ENCODE measurements around the gene SPTAN1.
"Not testable (repeated sequence)": the region's sequence is repeated elsewhere in the genome, so short reads cannot be mapped to it uniquely, and the experiment has no call there.

SPTAN1 gene

DNA sequence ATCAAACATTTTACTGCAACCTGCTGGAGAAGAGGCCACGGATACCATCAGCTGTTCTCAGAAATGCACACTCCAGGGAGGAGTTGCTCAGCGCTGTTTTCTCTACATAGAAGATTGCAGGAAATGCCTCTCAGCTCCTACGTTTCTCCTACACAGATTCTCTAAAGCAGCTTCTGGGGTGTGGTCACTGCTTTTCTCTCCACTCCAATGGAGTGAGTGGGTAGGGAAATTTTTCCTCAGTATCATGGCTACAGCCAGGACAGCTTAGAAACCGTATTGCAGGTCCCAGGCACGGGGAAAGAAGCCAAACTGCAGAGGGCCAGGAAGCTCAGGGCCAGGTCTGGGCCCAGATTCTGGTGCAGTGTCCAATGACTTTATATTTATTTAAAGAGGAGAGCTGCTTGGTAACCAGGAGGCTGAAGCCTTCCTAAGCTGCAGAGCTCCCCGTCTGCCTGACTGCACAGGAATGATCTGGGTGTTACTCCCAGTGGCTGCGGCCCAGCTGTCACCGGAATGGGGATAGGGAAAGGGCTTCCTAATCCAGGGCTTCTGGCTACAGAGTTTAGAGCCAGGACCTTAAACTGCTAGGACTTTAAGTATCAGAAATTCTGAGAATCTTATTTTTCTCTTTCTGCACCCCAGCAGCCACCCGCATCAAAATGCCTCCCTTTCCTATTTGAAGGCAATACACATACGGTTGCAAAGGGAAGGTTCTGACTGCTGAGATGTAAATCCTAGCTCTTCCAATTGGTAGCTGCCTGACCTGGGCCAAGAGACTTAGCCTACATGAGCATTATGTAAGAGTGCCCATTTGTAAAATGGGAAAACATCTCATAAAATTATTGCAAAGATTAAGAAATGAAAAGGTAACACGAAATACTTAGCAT, 1.4 kb upstream of the SPTAN1 start:
- DNase-seq (ENCODE audit: low read depth, low spot score): no peak
- peak overlapping the region; percentile 62 for H3K4me3 ChIP-seq (ENCODE audit: low read length)

DNA sequence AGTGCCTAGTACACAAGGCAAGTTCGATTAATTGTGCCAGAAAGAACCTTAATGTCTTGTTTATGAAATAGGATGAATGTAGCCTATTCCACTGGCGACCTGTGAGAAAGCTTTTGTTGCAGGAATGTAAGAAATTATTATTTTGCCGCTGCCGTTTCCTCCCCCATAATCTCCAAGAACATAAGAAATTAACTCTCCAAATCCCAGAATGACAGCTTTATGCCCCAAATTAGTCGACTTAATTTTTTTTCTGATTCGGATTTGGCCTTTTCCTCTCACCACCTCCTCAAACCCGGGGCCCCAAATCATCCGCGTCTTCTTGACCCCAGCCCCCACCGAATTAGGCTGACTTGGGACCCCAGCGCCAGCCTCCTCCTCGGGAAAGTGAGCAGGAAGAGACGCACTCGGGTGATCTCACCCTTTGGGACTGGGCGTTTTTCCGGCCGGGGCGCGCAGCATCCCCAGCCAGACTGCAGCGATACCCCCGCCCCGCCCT, 682 bp upstream of the SPTAN1 start:
- no peak for DNase-seq (ENCODE audit: low read depth, low spot score)
- peak overlapping the region; percentile 62 for H3K4me3 ChIP-seq (ENCODE audit: low read length)

DNA sequence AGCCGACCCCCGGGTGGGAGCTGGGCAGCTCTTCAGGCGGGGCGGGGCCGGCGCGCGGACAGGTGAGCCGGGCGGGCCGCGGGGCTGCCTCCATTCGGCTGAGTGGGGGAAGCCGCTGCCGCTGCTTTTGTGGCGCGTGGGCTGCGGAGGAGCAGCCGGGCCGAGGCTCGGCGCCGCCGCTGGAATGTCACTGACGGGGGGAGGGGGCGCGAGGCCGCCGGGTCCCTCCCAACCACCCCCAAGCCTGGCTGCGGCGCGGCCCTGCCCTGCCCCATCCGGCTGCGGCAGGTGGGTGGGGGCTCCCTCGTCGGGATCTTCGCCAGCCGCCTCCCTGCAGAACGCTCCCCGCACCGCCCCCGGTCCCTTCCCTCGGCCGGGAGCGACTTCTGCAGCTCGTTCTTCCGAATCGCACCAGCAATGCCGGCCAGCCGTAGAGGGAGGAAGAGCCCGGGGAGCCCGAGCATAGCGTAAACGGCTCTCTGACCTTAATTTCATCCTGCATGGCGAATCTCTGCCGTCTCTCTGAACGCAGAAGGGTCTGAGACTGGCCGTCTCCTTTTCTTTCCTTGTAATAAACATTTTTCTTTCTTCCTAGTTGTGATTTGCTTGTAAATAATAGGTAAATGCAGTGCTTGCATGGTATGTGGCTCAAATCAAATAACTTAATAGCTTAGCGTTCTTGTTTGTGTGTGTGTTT, 505 bp downstream of the SPTAN1 start:
- peak overlapping the region; percentile 81 for H3K4me3 ChIP-seq (ENCODE audit: low read length)
- DNase-seq (ENCODE audit: low read depth, low spot score): no peak

DNA sequence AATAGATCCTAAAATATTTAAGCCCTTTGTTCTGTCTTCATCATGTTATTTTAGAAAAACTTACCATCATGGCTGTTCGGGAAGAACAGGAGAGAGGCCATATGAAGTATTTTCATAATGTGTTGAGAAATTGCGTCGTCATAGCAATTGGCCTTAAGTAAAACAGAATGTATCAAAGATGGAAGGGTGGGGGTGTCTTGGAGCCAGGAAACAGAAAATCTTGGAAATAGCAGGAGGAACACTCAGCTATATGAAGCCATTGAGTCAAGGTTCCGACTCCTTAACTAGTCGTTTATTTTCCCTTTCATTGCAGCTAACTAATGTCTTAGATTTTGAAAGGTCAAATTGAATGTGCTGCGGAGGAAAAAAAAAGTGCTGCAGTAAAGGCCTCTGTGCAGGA, 1.3 kb downstream of the SPTAN1 start:
- no peak for DNase-seq (ENCODE audit: low read depth, low spot score)
- H3K4me3 ChIP-seq (ENCODE audit: low read length): peak overlapping the region; percentile 81

DNA sequence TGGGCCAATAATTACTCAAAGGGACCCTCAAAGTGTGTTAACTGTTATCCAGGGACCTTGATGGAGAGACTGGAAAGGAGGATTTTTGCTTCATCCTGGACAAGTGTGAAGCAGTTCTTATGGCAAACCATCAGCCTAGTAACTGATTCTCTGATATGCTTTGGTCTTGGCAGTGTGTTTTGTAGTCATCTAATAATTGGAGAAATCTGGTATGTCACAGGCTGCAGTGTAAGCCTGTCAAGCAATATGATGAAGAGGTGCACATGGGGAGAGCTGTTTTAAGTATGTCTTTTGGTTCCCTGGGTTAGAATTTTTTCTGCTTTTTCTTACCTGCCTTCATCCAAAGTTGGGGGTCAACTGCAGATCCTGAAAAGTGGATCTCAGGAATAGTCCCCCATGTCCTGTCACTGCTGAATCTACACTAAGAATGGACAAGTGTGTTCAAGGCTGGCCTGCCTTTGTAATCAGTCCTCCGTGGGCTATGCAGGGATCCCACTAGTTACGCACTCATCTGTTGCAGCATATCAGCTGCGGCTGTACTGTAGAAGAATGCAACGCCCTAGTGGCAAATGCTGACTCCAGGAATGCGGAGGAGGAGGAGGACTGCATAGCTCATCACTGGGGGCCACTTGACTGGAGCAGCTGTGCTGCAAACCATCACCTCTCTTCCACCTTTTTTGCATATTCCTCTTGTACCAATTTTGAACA, 1.9 kb downstream of the SPTAN1 start:
- H3K4me3 ChIP-seq (ENCODE audit: low read length): peak overlapping the region; percentile 81
- DNase-seq (ENCODE audit: low read depth, low spot score): peak; percentile 48

DNA sequence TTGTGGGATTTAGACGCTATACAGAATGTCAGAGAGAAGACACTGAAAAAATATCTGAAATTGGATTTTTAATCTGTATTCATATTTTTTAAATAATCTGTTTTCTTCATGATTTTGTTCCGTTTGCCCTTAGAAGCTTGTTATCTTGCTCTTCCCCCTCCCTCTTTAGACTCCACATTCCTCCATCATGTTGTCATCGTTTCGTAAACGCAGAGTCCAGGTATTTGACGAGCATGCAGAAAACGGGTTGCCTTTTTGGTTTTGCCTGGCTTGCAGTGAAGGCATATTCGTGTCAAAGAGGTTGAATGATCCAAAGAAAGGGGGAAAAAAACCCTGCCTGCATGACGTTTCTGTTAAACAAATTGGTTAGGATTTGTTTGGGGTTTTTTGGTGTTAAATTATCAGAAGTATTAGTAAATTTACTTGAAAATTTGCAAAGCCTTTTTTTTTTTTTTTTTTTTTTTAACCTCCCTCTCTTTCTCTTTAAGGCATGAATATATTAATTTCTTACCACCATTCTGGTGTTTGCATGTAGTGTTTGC, 2.9 kb downstream of the SPTAN1 start:
- H3K4me3 ChIP-seq (ENCODE audit: low read length): no peak overlapping the region; the same call in 1 of the 2 replicates
- no peak for DNase-seq (ENCODE audit: low read depth, low spot score)

DNA sequence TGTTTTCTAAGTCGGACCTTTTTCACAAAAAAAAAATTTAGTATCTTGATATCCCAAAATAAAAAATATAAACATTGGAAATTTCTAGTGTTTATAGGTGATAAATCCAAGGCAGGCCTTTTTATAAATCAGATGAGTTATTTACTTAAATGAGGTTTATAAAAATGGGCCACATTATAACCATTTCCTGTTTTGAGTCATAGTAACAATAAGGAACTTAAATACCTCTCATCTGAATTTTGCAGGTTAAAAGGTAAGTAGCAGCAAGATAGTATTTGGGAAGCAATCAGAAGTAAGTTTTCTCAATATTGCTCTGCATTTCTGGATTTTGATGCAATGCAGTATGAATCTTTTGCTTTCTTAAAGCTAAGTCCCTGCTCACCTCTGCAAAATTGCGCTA, 3.9 kb downstream of the SPTAN1 start:
- no peak for DNase-seq (ENCODE audit: low read depth, low spot score)
- no peak overlapping the region for H3K4me3 ChIP-seq (ENCODE audit: low read length)

DNA sequence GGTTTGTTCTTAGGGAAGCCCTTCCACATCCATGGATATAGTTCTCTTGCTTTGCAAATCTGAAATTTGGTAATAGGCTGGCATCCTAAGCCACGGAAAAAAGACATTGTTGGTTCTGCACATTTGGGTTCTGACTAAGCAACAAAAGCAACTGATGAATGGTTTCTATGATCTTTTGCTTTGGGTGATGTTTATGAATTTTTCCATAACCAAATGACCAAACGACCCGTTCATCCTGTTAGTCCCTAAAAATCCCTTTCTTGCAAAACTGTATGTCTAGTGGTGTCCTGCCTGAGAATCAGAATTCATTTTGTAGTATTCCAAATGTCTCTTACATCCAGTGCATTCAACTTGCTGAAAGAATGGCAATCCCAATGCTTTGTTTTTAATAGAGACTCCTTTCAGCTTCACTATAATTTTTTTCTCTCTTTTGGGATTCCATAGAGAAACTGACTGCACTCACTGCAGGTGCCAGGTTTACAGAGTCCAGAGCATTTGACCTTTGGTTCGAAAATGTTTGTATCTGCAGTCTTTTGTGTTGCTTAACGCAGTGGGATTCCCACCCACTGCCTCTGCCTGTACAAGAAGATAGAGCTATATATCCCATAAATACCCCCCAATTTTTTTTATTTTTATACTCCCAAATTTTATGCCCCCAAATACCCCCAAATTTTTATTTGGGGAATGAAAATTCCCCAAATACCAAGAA, 4.7 kb downstream of the SPTAN1 start:
- no peak overlapping the region for H3K4me3 ChIP-seq (ENCODE audit: low read length)
- DNase-seq (ENCODE audit: low read depth, low spot score): no peak

DNA sequence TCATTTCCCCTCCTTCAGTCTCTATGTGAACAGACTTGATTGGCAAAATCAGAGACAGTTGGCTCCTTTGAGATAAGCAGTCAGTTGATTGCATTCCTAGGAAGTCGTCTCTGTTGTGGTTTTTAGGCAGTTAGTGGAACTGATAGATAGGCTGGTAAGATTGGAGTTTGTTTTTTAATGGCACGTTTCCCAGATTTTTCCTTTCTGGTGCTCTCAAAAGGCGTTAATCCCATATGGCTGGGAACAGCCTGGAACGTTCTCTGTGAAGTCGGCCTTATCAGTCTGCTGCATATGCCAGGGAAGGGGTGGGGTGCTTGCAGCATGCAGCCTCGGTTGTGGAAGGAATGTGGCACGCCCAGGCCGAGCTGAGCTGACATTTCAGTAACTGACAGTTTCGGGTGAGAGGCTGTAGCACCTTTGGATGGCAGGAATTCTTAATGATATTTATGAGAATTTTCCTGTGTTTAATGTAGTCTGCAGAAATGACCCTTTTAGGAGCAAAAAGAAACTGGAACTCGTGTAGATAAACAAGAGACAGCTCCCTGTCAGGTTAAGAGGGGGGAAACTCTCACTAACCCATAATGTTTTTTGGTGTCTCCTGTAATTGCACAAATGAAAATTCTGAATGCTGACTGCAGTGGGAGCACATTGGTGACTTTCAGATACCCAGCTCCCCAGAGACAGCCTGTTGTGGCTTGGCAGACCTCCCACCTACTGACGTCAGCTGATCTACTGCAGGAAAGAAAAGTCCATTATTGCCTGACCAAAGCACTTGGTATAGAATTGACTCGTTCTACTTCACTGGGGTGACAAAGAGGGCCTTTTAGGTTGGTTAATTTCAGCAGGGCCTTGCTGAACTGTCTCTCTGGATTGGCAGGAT, 6.3 kb downstream of the SPTAN1 start:
- peak; percentile 84 for DNase-seq (ENCODE audit: low read depth, low spot score)

DNA sequence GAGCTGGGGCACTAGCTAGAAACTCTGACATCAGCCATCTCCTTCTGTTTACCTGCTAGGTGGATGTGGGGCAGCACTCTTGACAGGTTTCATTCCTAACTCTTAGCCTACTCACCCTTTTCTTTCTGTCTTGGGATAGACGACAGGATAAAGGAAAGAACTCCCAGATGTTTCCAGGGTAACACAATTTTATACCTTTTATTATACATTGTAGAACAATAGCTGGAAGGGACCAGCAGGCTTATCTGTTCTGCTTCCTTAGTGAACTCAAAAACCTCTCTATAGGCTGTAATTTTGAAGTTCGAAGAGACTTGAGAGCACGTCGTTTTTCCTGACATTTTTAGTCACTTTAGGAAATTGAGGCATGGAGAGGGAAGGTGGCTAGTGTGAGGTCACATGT, 13.2 kb downstream of the SPTAN1 start:
- no peak overlapping the region for H3K4me3 ChIP-seq (ENCODE audit: low read length)
- no peak for DNase-seq (ENCODE audit: low read depth, low spot score)

More for the DNA sequence above, 6.3 kb downstream of the SPTAN1 start:
- H3K4me3 ChIP-seq (ENCODE audit: low read length): peak overlapping the region; percentile 35

DNA sequence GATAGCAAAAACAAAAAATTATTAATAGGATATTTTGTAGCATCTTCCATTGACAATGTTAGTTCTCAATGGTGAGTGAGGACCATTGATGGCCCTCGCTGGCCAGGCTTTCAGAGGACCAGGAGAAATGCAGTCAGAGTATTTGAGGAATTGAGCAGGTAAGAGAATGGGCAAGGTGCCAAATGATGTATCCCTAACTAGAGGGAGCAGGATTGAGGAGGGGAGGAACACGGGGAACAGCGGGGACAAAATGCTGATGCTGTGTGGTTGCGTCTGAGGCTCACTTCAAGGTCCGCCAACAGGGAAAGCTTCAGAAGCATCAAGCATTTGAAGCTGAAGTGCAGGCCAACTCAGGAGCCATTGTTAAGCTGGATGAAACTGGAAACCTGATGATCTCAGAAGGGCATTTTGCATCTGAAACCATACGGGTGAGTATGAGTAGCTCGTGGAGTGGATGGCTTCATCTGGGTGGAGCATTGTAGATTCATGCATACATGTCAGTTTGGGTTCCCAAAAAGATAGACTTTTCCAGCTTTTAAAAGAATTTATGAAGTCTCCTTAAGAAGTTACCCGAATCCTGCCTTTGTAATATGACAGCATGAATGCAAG, 16.2 kb downstream of the SPTAN1 start:
- H3K4me3 ChIP-seq (ENCODE audit: low read length): no peak overlapping the region
- DNase-seq (ENCODE audit: low read depth, low spot score): no peak

DNA sequence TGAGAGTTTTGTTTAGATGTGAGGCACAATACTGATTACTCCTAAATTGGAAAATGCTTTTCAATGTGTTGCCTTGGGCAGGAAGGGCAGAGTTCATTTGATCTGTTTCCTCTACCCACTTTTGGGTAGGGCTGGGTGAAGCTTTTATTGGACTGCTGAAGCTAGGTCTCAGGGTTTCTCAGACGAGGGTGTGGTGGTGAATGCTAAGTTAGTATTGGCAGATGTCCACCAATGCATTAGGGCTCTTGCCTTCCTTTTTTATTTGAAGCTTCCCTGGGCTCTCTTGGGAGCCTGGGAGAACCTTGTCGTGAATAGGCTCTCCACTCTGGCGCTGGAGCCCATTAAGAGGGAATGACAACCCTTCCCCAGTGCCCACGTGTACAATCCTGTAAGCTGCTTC, 23.1 kb downstream of the SPTAN1 start:
- H3K4me3 ChIP-seq (ENCODE audit: low read length): no peak overlapping the region
- DNase-seq (ENCODE audit: low read depth, low spot score): no peak

DNA sequence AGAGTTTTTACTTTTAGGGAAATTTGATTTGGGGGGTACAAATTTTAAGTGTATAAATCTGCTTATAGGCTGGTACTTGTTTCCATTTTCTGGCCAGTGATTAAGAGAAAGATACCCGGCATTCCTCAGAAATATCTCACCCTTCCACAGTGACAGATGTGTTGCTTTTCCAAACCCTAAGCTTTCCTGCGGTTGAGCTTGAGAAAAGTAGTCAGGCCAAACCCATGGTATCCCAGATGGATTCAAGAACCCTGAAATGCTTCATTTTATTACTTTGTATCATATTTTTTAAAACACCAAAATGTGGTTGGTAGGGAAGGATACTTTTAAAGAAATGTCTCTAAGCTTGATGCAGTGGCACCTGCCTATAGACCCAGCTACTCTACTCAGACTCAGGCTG, 23.5 kb downstream of the SPTAN1 start:
- no peak overlapping the region for H3K4me3 ChIP-seq (ENCODE audit: low read length)
- no peak for DNase-seq (ENCODE audit: low read depth, low spot score)

DNA sequence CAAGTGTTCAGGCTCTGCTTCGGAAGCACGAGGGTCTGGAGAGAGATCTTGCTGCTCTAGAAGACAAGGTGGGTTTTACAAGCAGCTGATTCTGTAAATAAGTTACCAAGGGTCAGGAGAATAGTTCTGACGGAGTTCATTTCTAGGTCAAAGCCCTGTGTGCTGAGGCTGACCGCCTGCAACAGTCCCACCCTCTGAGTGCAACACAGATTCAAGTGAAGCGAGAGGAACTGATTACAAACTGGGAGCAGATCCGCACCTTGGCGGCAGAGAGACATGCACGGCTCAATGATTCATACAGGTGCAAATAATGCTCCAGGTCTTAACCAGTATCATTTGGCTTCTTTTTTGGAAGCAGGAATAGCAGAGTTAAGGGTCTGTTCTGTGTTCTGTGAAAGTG, 24.8 kb downstream of the SPTAN1 start:
- no peak for DNase-seq (ENCODE audit: low read depth, low spot score)
- no peak overlapping the region for H3K4me3 ChIP-seq (ENCODE audit: low read length)

DNA sequence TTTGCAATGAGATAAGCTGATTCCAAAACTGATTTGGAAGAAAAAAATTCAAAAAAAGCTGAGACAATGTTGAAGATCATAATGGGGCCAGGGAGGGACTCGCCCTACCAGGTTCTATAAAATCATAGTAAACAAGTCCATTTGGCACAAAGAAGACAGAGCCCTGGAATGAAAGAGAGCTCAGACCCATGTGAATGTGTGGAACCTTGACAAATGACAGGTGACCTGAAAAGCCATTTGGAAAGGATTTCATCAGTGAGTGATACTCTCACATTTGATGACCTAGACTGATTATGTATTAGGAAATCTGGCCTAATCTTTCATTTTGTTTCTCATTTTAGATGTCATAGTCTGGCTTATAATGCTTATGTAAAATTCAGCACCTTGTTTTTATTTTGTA, 26.8 kb downstream of the SPTAN1 start:
- no peak overlapping the region for H3K4me3 ChIP-seq (ENCODE audit: low read length)
- DNase-seq (ENCODE audit: low read depth, low spot score): no peak

DNA sequence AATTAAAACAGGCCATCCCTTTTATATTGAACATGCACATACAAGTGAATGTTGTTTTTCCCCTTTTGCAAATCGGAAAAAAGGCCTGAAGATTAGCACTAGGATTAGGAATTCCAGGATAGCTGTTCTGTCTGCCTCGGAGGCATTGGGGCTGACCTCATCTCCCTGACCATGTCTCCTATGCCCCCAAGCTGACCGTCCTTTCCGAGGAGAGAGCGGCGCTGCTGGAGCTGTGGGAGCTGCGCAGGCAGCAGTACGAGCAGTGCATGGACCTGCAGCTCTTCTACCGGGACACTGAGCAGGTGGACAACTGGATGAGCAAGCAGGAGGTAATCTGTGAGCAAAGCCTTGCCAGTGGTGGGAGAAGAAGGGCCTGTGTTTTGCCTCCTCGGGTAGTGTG, 28.3 kb downstream of the SPTAN1 start:
- no peak for DNase-seq (ENCODE audit: low read depth, low spot score)
- no peak overlapping the region for H3K4me3 ChIP-seq (ENCODE audit: low read length)

DNA sequence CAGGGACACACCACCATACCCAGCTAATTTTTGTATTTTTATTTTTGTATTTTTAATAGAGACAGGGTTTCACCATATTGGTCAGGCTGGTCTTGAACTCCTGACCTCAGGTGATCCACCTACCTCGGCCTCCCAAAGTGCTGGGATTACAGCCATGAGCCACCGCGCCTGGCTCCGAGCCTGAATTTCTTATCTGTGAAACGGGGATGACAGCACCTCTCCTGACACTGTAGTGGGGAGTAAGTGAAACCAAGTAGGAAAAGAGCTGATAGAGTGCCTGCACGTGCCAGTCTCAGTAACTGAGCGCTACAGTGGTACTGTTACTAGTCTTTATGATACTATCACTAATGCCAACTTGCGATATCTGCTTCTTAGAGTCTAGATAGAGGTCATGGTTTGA, 32.8 kb downstream of the SPTAN1 start:
- not testable (repeated sequence) for DNase-seq (ENCODE audit: low read depth, low spot score); H3K4me3 ChIP-seq (ENCODE audit: low read length)

DNA sequence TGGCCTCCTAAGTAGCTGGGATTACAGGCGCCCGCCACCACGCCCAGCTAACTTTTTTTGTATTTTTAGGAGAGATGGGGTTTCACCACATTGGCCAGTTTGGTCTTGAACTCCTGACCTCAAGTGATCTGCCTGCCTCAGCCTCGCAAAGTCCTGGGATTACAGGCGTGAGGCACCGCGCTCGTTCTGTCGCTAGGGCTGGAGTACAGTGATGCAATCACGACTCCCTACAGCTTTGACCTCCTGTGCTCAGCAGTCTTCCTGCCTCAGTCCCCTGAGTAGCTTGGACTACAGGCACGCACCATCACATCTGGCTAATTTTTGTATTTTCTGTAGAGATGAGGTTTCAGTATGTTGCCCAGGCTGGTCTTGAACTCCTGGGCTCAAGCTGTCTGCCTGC, 34.5 kb downstream of the SPTAN1 start:
- DNase-seq (ENCODE audit: low read depth, low spot score); H3K4me3 ChIP-seq (ENCODE audit: low read length): not testable (repeated sequence)
